Activated CD4-positive, alpha-beta T cell treated with anti-CD3 and anti-CD28 coated beads, Interleukin-2, amount 10 ng/mL, durations not matched to agents 7 days and 5 days (primary cell): ENCODE results near the gene CCNT2. TPM values are rescaled to one million over a fixed set of nuclear protein-coding genes. Genes with fewer than 3 reads are reported as not detected.

ENCODE experiments used
- CTCF ChIA-PET: fragments of 350-600 bp; sonication (Branson Sonifier 250); formaldehyde crosslinking; loops from one replicate; lab custom pipeline; 2021; ENCODE audit warnings: antibody characterized with exemption; lab: Charles Lee
- POLR2A ChIA-PET: fragments of 350-600 bp; sonication (Branson Sonifier 250); formaldehyde crosslinking; loops from one replicate; lab custom pipeline; 2021; ENCODE audit warnings: antibody characterized with exemption; lab: Charles Lee
- DNase-seq: peaks from one replicate; pipeline ENCODE4 v3.0.0-alpha.2; 2020
- H3K27ac Mint-ChIP-seq: one replicate; pipeline ENCODE4 v1.8.0; 2021; ENCODE audit warnings: mild to moderate bottlenecking, moderate library complexity, mixed read lengths
- H3K27me3 Mint-ChIP-seq: one replicate; pipeline ENCODE4 v1.8.0; 2021; ENCODE audit warnings: mixed read lengths
- H3K36me3 Mint-ChIP-seq: one replicate; pipeline ENCODE4 v1.8.0; 2021; ENCODE audit warnings: low read depth, mixed read lengths
- H3K4me1 Mint-ChIP-seq: one replicate; pipeline ENCODE4 v1.8.0; 2021; ENCODE audit warnings: mixed read lengths
- H3K4me3 Mint-ChIP-seq: one replicate; pipeline ENCODE4 v1.8.0; 2021; ENCODE audit warnings: mild to moderate bottlenecking, moderate library complexity, mixed read lengths
- H3K9me3 Mint-ChIP-seq: one replicate; pipeline ENCODE4 v1.8.0; 2021; ENCODE audit warnings: mixed read lengths
- total RNA-seq, 2 experiments: library from RNA; stranded (reverse); gene quantifications; one replicate each; pipeline ENCODE4 v1.2.3, GENCODE V29; 2021

CCNT2 gene
- total RNA-seq, 2 experiments from 2014 or later = 43.5 to 50.4 TPM

DNA sequence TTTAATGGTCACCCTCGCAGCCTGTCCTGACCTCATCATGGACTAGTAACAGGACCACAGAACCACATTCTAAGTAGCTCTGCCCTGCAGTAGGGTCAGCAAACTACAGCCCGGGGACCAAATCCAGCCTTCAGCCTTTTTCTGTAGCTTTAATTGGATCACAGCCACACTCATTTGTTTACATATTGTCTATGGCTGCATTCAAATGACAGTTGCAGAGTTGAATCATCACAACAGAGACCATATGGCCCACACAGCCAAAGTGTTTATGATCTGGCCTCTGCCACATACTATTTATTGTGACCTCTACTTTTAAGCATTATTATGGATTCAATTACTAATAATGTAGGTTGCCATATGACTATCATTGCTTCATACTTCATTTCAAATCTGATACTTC lies 80.9 kb downstream of the CCNT2 start:
- no peaks in the 10 kb centered on the region for H3K36me3 Mint-ChIP-seq
- no peak for DNase-seq
- peaks cover 9% of the 10 kb centered on the region for H3K27me3 Mint-ChIP-seq
- CTCF ChIA-PET = no interaction called here
- H3K9me3 Mint-ChIP-seq = no peaks in the 10 kb centered on the region
- POLR2A ChIA-PET = no interaction called here
- peaks cover 5% of the 10 kb centered on the region for H3K4me1 Mint-ChIP-seq
- no peak overlapping the region for H3K27ac Mint-ChIP-seq
- no peak overlapping the region for H3K4me3 Mint-ChIP-seq

DNA sequence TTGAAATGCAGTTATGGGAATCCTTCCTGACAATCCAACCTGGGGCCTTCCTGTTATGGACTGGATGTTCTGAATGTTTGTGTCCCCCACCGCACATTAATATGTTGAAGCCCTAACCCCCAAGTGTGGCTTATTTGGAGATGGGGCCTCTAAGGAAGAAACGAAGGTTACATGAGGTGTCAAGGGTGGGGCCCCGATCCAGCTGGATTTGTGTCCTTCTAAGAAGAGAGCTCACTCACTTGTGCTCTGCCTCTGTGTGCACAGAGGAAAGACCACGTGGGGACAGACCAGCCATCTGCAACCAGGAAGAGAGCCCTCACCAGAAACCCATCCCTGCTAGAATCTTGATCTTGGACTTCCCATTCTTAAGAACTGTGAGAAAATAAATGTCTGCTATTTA lies 84.2 kb downstream of the CCNT2 start:
- no peaks in the 10 kb centered on the region for H3K9me3 Mint-ChIP-seq

GRCh38 chr2:135004005-135004746 lies 85.6 kb downstream of the CCNT2 start:
- Mint-ChIP-seq H3K27me3 (peaks cover 17% of the 10 kb centered on the region), H3K4me1 (peaks cover 7% of the 10 kb centered on the region), H3K36me3 (no peaks in the 10 kb centered on the region), H3K9me3 (no peaks in the 10 kb centered on the region), H3K27ac (no peak overlapping the region), H3K4me3 (no peak overlapping the region)
- ChIA-PET CTCF (interaction anchor here (0.6 to 2.0 kb wide), 11 partner anchors 10 to 707 kb away, joined by 3 to 16 read pairs (median 4); no protein-coding TSS in a partner anchor), POLR2A (no interaction called here)
- DNase-seq = peak; percentile 67

More for the DNA sequence above, 84.2 kb downstream of the CCNT2 start:
- Mint-ChIP-seq H3K36me3 (no peaks in the 10 kb centered on the region), H3K27me3 (peaks cover 17% of the 10 kb centered on the region), H3K4me3 (no peak overlapping the region), H3K27ac (no peak overlapping the region), H3K4me1 (peaks cover 7% of the 10 kb centered on the region)
- CTCF ChIA-PET = interaction anchor here (0.6 to 1.8 kb wide), 2 partner anchors 269 to 707 kb away, joined by 3 to 16 read pairs; no protein-coding TSS in a partner anchor
- POLR2A ChIA-PET = interaction anchor here (0.6 kb wide), 1 partner anchor 227 kb away, joined by 3 read pairs; no protein-coding TSS in a partner anchor
- no peak for DNase-seq

- Mint-ChIP-seq H3K4me3 (no peak overlapping the region), H3K27me3 (peaks cover 18% of the 10 kb centered on the region), H3K9me3 (no peaks in the 10 kb centered on the region), H3K36me3 (no peaks in the 10 kb centered on the region), H3K4me1 (peaks cover 7% of the 10 kb centered on the region), H3K27ac (no peak overlapping the region)
- POLR2A ChIA-PET = no interaction called here
- DNase-seq = no peak
- CTCF ChIA-PET = interaction anchor here (1.8 kb wide), 1 partner anchor 704 kb away, joined by 7 read pairs; no protein-coding TSS in a partner anchor
Observed at GRCh38 chr2:135005753-135006152, 87.1 kb downstream of the CCNT2 start.

Other genes with a start within 250 kb of the CCNT2 start
- not detected for gene TMEM163, start 199.8 kb upstream of the CCNT2 start, total RNA-seq
- not detected for gene ACMSD, start 80.2 kb upstream of the CCNT2 start, total RNA-seq
- not detected for gene MAP3K19, start 128.6 kb downstream of the CCNT2 start, total RNA-seq
- gene RAB3GAP1, start 133.5 kb downstream of the CCNT2 start, total RNA-seq = 10 to 100 TPM; 21.1 to 22.8 TPM